Measurements from ENCODE around the gene TRIP13.
"Not testable (repeated sequence)": the region's sequence is repeated elsewhere in the genome, so short reads cannot be mapped to it uniquely, and the experiment has no call there.

TRIP13 gene

DNA sequence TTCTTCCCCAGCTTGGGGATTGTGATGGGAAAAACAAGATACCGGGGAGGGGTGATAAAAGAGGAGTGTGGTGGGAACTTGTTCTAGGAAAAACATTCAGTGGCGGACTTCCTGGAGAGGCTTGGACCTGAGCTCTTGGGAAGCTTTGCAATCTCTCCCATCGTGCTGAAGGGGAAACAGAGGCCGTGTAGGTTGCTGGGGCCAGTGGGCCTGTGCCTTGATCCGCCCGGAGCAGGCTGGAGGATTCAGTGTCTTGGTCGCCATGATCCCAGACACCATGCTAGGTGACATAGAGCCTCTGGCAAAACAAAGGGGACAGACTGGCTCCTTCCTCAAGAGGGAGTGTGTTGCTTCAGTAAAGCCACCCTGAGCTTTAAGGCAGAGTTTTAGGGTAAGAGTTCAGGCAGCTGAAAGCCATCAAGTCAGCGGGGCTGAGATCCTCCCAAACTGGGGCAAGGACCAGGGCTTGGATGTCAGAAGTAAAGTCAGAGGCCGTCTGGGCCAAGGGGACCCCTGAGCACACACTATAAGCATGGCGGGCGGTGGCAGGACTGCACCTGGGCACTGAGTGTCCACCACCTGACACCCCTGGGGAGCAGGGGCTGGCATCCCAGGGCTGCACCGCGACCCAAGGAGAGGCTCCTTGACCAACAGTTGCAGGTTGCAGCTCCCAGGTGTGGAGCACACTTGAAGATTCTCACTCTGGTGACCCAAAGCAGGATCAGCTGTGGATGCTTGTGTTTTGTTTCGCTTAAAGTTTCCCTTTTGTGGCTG, 44.7 kb downstream of the TRIP13 start:
- DNase-seq (ENCODE audit: low read depth), result no peak

DNA sequence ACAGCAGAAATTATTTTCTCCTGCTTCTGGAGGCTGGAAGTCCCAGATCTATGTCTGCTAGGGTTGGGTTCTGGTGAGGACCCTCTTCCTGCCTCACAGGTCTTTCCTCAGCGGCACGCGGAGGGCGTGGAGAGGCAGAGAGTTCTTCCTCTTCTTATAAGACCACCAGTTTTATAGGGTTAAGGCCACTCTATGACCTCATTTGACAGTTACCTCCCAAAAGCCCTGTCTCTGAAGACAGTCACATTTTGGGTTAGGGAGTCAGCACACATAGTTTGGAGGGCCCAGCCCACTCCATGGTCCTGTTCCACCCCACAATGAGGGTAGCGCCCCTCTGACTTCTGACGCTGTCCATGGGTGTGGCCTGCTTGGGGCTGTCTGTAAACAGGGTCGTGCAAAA, 46.7 kb downstream of the TRIP13 start:
- no peak for DNase-seq (ENCODE audit: low read depth)

DNA sequence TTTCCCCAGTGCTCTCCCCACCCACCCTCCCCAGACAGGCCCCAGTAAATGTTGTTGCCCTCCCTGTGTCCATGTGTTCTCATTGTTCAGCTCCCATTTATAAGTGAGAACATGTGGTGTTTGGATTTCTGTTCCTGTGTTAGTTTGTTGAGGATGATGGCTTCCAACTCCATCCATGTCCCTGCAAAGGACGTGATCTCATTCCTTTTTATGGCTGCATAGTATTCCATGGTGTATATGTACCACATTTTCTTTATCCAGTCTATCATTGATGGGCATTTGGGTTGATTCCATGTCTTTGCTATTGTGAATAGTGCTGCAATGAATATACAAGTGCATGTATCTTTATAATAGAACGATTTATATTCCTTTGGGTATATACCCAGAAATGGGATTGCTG, 48.1 kb downstream of the TRIP13 start:
- not testable (repeated sequence) for DNase-seq (ENCODE audit: low read depth)

DNA sequence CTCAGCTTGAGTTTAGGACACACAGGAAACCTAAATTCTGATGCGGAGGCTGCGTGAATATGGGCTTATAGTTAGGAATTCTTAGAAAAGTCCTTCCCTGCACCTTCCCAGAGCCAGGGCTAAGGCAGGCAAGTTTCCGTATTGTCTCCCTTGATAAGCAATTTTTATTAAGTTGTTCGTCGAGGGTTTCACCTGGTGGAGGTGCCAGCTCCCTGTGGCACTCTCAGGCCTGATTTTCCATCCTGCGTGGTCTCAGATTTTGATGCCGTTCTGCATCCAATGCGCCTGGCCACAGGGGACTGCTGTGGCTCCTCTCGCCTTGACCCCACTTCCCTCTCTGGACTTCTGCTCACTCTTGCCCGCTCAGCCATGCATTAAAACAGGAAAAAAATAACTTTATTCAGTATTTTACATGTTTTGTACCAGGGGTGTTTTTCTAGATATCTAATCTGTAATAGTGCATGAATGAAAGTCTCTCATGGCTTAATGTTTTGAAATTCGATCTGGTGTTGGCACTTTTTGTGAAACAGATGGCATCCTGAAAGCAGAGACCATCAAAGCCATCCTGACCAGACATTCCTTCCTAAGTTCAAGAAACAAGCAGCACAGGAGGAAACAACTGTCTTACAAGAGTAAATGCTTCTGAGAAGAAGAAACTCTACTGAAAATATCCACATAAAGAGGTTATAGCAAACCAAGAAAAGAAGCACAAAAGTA, 50.7 kb downstream of the TRIP13 start:
- no peak for DNase-seq (ENCODE audit: low read depth)

DNA sequence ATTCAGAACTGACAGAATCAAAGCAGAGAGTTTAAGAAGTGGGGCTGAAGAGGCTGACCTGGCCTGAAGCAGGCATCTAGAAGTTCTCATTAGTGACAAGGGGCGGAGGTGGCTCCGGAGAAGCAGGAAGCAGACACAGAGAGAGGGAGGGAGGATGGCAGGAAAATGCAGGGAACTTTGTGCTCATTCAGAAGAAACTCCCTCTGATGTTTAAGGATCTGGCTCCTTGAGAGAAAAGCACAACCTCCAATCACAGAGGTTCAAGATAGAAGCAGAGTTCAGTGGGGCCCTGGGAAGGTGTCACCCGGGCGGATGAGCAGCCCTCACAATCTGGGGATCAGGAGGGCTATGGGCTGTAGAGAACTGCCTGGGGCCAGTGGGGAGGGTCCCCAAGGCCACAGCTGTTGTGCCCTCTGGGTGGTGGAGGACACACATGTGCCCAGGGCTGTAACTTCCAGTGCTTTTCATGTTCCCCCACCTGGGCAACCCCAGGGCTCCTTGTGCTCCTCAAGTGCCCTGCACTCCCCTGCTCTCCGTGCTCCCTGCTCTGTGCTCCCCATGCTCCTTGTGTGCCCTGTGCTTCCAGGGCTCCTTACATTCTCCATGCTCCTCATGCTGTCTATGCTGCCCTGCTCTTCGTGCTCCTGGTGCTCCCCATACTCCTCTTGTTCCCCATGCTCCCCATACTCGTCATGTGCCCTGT, 51.4 kb downstream of the TRIP13 start:
- no peak for DNase-seq (ENCODE audit: low read depth)

DNA sequence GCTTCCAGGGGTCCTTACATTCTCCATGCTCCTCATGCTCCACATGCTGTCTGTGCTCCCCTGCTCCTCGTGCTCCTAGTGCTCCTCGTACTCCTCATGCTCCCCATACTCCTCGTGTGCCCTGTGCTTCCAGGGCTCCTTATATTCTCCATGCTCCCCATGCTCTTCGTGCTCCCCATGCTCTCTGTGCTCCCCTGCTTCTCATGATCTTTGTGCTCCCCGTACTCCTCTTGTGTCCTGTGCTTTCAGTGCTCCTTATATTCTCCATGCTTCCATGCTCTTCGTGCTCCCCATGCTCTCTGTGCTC, 51.9 kb downstream of the TRIP13 start:
- no peak for DNase-seq (ENCODE audit: low read depth)

DNA sequence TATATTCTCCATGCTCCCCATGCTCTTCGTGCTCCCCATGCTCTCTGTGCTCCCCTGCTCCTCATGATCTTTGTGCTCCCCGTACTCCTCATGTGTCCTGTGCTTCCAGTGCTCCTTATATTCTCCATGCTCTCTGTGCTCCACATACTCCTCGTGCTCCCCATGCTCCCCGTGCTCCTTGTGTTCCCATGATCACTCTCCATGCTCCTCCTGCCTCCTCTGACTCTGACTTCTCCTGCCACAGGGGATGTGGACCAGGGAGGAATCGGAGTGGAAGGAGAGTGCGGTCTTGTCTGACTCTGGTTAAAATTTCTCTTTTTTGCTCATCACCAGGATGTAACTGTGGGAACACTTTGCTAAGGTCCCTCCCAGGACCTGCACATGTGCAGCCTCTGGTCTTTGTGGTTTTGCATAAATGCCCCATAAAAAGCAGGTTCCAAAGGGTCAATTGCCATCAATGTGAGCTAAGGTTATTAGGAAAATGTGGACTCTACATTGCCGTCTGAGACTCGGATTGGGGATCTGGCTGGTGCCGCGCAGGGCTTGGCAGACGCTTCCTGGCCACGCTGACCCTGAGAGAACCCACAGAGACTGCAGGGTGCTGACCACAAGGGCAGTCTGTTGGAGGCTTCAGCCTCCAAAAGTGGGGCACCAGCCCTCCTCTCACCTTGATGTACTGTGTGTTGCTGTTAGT, 52.5 kb downstream of the TRIP13 start:
- DNase-seq (ENCODE audit: low read depth), result no peak

DNA sequence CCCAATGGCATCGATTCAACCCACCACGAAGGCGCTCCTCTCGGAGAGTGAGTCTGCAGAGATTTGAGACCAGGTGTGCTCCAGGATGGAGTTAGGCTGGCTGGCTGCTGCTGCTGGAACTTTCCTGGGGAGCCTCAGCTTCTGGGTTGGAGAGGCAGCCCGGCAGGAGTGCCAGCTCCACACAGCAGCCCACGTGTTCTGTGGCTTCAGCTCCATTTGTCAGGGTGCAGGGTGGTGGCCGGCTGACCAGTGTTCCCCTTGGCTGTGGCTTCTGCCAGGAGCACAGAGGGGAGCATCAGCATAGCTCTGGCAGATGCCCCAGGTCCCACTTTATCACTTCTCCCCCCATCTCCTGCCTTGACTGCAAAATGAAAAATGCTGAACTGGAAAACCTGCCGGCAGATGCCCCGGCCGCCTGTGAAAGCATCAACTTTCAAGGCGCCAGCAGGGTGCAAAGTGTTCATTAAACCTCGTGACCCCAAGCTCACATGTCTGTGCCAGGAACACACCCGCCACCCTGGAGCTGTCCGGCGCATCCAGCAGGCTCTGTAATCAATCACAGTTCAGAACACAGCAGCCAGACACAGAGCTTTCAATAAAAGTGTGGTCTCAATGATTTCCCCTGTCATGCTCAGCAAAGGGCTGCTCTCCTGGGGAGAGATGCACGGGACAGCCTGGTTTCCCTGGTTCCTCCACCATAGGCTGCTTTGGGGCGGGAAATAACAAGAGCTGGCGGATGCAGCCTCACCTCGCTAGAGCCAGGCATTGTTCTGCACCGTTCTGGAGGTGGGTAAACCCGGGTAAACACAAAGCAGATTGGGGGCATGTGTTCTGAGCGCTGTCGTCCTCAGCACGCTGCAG, 53.2 kb downstream of the TRIP13 start:
- no peak for DNase-seq (ENCODE audit: low read depth)

DNA sequence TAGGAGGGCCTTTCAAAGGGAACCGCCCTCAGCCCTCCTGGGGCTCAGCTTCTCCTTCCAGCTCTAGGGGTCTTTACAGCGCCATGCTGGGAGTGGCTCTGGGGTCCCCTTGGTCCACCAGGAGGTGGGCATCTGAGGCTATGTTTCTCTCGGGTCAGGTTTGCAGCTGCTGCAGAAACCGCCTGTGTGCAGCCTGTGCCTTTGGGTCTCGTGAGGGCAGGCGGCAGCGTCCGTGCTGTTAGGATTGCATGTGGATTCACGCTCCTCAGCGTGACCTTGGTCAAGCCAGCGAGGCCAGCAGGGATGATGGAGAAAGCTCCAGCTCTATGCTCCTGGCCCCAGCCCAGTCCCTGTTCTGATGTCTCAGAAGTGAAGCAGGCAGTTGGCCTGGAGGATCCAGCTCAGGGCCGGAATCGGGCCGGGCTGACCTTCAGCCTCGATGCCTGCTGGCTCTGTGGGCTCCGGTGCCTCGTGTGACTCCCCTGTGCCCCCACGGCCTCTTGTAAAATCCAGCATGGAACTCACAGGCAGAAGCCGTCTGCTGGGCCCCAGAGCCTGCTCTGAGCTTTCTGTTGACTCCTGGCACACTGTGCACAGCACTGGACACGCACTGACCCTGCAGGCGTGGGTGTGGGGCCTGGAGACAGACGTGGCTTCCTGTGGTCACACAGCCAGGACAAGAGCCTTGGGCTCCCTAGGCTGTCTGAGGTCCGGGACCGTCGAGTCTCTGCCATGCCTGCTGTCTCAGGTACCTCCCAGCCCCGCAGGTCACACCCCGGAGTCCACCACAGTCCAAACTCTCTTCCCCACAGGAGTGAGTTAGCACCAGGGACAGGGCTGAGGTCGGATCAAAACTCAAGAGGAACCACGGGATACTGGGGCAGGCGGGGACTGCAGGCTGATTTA, 54.3 kb downstream of the TRIP13 start:
- no peak for DNase-seq (ENCODE audit: low read depth)

DNA sequence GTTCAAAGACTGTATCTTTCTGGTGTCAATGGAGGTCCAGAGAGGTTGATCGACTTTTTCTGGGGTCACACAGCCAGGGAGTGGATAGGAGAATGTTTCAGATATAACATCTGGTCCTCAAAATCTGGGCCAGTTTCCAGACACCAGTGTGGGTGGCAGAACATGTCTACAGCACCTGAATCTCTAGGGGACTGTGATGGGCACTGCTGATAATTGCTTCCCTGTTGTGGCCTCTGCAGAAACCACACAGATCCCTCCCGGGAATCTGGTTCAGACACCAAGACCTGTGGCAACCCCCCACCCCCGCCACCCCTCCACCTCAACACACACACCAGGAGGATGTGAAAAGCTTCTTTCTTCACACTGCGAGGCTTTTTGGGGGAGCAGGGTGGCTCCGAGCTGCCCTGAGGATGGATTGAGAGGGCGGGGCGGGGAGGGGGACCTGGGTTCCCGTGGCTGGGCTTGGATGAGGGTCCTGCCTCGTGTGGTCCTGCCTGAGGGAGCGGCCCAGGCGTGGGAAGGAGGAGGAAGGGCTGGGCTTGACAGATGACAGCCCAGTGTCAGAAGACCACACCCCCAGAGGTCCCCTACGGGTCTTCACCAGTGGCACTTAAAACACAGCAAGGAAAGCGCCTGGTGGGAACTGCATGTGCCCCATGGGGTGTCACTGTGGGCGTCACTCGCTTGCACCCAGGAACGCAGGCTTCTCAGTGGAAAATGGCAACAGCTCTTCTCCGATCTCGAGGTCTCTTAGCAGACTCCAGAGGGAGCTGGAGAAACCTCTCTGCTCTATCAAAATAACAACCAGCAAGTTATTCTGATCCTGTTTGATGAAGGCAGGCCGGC, 55.2 kb downstream of the TRIP13 start:
- DNase-seq (ENCODE audit: low read depth), result no peak

DNA sequence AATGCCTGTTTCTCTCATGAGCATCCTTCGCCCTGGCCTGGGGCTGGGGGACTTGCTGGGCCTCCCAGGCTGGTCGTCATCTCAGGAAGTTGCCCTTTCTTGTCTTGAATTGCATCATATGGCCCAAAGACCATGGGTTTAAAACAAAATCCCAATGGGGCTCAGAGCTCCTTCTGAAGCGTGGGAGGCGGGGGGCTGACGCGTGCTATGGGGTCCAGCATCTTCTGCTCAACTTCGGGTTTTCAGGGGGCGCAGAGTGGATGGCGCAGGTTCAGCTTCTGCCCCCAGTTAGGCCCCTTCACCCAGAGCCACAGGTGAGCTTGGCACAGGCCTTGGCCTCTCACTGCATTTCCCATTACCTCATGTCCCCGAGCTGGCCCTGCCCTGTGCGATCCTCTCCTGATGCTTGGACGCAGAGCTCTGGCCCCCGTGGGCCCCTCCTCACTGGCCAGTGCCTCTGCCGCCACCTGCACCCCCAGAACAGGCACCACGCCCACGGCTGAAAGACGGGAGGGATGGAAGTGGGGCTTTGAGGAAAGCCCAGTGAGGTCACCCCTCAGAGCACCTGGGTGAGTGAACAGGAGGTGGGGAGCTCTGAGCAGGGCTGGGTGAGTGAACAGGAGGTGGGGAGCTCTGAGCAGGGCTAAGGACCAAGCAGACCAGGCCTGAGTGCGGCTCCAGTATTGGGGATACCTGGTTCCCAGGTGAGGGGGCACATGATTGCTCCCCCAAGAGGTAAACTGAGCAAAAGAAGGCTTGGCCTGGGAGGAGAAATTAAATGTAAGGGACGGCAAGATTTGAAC, 56.0 kb downstream of the TRIP13 start:
- no peak for DNase-seq (ENCODE audit: low read depth)

DNA sequence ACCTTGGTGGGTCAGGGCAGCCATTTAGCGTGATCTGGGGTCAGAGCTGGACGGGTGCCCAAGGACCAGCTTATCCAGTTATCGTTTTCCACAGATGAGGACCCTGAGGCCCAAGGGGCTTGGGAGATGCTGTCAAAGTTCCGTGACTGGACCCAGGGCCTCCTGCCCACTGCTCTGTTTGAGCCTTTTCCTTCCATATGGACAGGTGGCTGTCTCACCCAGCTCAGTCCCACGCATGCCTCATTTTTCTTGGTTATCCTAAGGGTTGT, 56.5 kb downstream of the TRIP13 start:
- DNase-seq (ENCODE audit: low read depth), result no peak

DNA sequence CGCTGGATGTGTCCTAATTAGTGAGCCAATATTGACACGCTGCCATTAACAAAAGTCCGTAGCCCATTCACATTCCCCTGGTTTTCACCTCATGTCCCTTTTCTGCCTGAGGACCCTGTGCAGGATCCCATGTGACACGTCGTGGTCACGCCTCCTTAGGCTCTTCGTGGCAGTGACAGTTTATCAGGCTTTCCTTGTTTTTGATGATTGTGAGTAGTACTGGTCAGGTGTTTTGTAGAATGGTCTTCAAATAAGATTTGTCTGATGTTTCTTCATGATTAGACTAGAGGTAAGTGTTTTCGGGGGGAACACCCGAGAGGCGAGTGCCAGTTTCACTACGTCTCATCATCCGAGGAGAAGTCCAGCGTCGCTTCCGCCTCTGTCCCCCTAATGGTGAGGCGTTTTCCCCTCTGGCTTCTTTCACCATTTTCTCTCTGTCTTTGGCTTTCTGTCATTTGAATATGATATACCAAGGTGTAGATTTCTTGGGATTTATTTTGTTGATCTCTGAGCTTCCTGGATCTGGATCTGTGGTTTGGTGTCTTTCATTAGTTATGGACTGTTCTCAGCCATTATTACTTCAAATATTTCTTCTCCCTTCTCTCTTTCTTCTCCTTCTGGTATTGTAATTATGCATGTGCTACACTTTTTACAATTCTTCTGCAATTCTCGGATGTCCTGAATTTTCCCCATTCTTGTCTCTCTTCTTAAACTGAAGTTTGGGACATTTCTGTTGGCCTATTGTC, 57.3 kb downstream of the TRIP13 start:
- DNase-seq (ENCODE audit: low read depth), result no peak

DNA sequence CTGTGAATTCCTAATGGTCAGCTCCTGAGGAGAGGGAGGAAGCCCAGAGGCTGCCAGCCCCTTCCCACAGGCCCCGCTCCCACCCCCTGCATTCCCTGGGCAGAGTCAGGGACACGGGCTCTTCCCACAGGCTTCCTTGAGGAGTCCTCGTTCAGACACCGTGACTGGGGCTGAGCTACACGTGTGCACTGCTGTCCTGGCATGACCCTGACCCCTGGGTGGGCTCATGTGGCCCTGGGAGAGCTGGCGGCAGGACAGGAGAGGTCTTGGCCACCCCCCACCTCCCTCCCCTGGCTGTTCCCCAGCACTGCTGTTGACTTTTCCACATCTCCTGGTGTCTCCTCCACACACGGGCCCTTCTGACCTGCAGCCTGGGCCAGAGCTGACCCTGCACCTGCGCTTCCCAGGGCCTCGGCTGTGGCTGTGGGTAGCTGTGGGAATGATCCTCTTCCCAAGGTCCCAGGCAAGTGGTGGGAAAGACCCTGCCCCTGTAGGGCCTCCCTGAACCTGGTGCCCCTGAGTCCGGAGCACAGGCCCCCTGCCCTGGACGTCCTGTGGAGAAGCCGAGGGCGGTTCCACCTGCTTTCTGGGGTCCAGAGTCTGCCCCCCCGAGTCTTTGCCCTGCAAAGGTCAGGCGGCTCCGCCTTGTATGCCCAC, 59.4 kb downstream of the TRIP13 start:
- no peak for DNase-seq (ENCODE audit: low read depth)

DNA sequence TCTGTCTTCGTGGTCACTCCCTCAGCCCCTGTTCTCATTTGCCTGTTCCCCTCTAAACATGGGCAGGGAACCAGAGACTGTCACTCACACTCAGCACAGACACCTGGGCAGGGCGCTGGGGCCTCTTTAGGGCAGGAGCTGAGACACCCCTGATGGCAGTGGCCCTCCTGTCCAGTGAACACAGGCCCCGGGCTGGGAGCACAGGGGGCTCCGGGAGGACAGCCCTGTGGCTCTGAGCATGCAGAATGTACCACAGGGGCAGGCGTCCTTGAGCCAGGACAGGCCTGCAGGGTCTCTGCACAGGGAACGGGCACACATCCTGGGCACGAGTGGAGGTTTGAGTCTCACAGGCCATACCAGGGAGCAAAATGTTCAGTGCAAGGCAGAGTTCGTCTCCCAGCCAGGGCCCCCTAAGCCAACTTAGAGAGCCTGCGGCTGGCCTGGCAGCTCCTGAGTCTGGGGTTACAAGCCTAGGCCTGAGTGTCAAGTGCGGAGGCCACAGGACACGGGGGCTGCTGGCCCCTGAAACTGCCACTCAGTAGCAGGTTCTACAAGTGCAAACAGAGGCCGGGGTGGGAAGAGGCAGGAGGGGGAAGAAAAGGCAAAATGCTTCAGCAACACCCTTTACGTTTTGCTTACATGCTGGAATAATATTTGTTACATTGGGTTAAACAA, 60.0 kb downstream of the TRIP13 start:
- no peak for DNase-seq (ENCODE audit: low read depth)

DNA sequence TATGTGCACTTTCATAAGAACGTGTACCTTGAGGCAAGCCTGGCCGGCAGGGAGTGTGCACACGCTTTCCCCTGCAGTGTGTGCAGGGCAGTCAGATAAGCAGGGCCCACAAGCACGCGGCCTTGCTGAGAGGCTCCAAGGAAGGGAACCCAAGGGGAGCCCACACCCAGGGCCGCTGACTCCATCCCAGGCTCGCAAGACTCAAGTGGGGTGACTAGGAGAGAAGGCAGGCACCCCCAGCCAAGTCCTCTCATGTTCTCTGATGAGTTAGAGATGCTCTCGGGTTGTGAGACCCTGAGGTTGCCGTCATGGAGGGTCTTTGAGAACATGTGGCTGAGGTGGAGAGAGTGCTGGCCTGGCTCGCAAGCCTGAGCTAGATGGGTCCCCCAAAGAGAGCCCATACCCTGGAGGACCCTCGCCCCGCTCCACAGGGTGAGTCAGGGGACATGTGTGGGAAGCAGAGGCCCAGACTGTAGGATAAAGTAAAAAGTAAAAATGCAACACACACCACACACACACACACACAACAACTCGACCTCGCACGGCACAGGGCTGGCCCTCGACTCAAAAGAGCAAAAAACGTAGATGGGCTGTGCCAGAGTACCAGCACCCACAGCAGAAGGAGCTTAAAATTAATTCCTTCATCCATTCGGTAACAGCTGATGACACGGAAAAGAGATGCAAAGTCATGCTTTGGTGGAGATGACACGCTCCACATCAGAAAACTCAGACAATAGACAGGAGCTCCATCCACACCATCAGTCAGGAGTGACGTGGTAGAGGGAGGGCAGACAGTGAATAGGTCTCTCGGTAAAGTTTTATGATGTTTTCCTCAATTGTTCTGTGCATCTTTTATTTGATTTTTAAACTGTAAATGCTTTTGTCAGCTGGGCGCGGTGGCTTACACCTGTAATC, 61.1 kb downstream of the TRIP13 start:
- DNase-seq (ENCODE audit: low read depth), result no peak

Data from stimulated activated CD8-positive, alpha-beta memory T cell treated with anti-CD3 and anti-CD28 coated beads, Interleukin-12 subunit alpha, Interleukin-12 subunit beta, amount 100 ng/mL, for 1 hour (primary cell).